Measurements from ENCODE around the gene NKD2. TPM values are rescaled to one million over a fixed set of nuclear protein-coding genes. Genes with fewer than 3 reads are reported as not detected.

Gene NKD2
- total RNA-seq, 2 experiments from 2014 or later: 0.38 TPM

- Histone ChIP-seq H3K4me1 (ENCODE audit: insufficient read depth, low read length, poor library complexity, severe bottlenecking) (no peaks in the 10 kb centered on the region), H3K4me2 (ENCODE audit: low read length) (no peak overlapping the region), H3K36me3 (ENCODE audit: insufficient read depth, low read length) (no peaks in the 10 kb centered on the region), H3K9me3 (ENCODE audit: low read length) (no peaks in the 10 kb centered on the region), H2AFZ (ENCODE audit: low read length) (no peak overlapping the region), H3K79me2 (ENCODE audit: insufficient read depth, low read depth, low read length) (no peaks in the 10 kb centered on the region), H4K20me1 (ENCODE audit: insufficient read depth, low read length) (no peaks in the 10 kb centered on the region), H3K4me3 (ENCODE audit: low read depth, low read length, poor library complexity, severe bottlenecking) (no peak overlapping the region), H3K9me2 (ENCODE audit: insufficient read depth, low read length) (no peaks in the 10 kb centered on the region), H3K27ac (ENCODE audit: low read depth, low read length, poor library complexity, severe bottlenecking) (no peak overlapping the region)
- no TSS peak for BruUV-seq (replicated peaks)
- DNase-seq (ENCODE audit: low spot score): no peak
- CTCF ChIA-PET (ENCODE audit: unreplicated experiment): interaction anchor here (0.5 kb wide), 1 partner anchor 64 kb away, joined by 12 read pairs; no protein-coding TSS in a partner anchor
- intact Hi-C loops (cut with micrococcal nuclease; ENCODE audit: unreplicated experiment): no loop called here
- TF ChIP-seq CTCF (conservative IDR thresholded peaks at IDR 0.05; ENCODE audit: low read length) (no peak), EZH2phosphoT487 (IDR thresholded peaks at IDR 0.05; ENCODE audit: borderline replicate concordance, low read depth, low read length) (no peak)
- POLR2A ChIA-PET: no interaction called here
Observed at GRCh38 chr5:1068895-1069719, 60.5 kb downstream of the NKD2 start.

- CTCF ChIA-PET (ENCODE audit: unreplicated experiment): no interaction called here
- TF ChIP-seq EZH2phosphoT487 (IDR thresholded peaks at IDR 0.05; ENCODE audit: borderline replicate concordance, low read depth, low read length) (no peak), CTCF (conservative IDR thresholded peaks at IDR 0.05; ENCODE audit: low read length) (no peak)
- no peaks in the 10 kb centered on the region for H3K4me1 ChIP-seq (ENCODE audit: insufficient read depth, low read length, poor library complexity, severe bottlenecking)
- no peak overlapping the region for H2AFZ ChIP-seq (ENCODE audit: low read length)
- H3K4me3 ChIP-seq (ENCODE audit: low read depth, low read length, poor library complexity, severe bottlenecking): no peak overlapping the region
- intact Hi-C loops (cut with micrococcal nuclease; ENCODE audit: unreplicated experiment): no loop called here
- DNase-seq (ENCODE audit: low spot score): no peak
- H3K27ac ChIP-seq (ENCODE audit: low read depth, low read length, poor library complexity, severe bottlenecking): no peak overlapping the region
- H3K79me2 ChIP-seq (ENCODE audit: insufficient read depth, low read depth, low read length): no peaks in the 10 kb centered on the region
- H3K4me2 ChIP-seq (ENCODE audit: low read length): no peak overlapping the region
- no peaks in the 10 kb centered on the region for H3K9me2 ChIP-seq (ENCODE audit: insufficient read depth, low read length)
- no peaks in the 10 kb centered on the region for H3K36me3 ChIP-seq (ENCODE audit: insufficient read depth, low read length)
- POLR2A ChIA-PET: no interaction called here
- no peaks in the 10 kb centered on the region for H4K20me1 ChIP-seq (ENCODE audit: insufficient read depth, low read length)
- no TSS peak for BruUV-seq (replicated peaks)
- H3K9me3 ChIP-seq (ENCODE audit: low read length): no peaks in the 10 kb centered on the region
Observed at GRCh38 chr5:1069720-1070088, 61.1 kb downstream of the NKD2 start.

All from OCI-LY7 (cell line).